Measurements from ENCODE around the gene KRTAP19-6.
"Not testable (repeated sequence)": the region's sequence is repeated elsewhere in the genome, so short reads cannot be mapped to it uniquely, and the experiment has no call there.

The KRTAP19-6 gene

GRCh38 chr21:30541764-30542163, at the start of gene KRTAP19-6:
TSS of gene KRTAP19-6 (minus strand) at chr21:30541864. CDS start at chr21:30541833, 31 bp downstream.
- no peak for DNase-seq (ENCODE audit: low read depth in 4 of 4, low spot score in 1 of 4)

- DNase-seq (ENCODE audit: low read depth in 4 of 4, low spot score in 1 of 4), result no peak
Measured at GRCh38 chr21:30590297-30590696, 48.6 kb upstream of the KRTAP19-6 start, which contains the start of gene KRTAP22-2. TSS of gene KRTAP22-2 (minus strand) at chr21:30590397.

- no peak for DNase-seq (ENCODE audit: low read depth in 4 of 4, low spot score in 1 of 4)
Measured at GRCh38 chr21:30582870-30583269, 41.2 kb upstream of the KRTAP19-6 start.

GRCh38 chr21:30580132-30580531, 38.5 kb upstream of the KRTAP19-6 start:
- no peak for DNase-seq (ENCODE audit: low read depth in 4 of 4, low spot score in 1 of 4)

- no peak for DNase-seq (ENCODE audit: low read depth in 4 of 4, low spot score in 1 of 4)
Measured at GRCh38 chr21:30579346-30579745, 37.7 kb upstream of the KRTAP19-6 start.

- no peak for DNase-seq (ENCODE audit: low read depth in 4 of 4, low spot score in 1 of 4)
Measured at GRCh38 chr21:30577766-30578165, 36.1 kb upstream of the KRTAP19-6 start.

- DNase-seq (ENCODE audit: low read depth in 4 of 4, low spot score in 1 of 4), result no peak
Measured at GRCh38 chr21:30567617-30568016, 26.0 kb upstream of the KRTAP19-6 start.

- DNase-seq (ENCODE audit: low read depth in 4 of 4, low spot score in 1 of 4), result no peak
Measured at GRCh38 chr21:30563630-30564029, 22.0 kb upstream of the KRTAP19-6 start.

GRCh38 chr21:30563072-30563471, 21.4 kb upstream of the KRTAP19-6 start:
- no peak for DNase-seq (ENCODE audit: low read depth in 4 of 4, low spot score in 1 of 4)

GRCh38 chr21:30561957-30562356, 20.3 kb upstream of the KRTAP19-6 start:
- DNase-seq (ENCODE audit: low read depth in 4 of 4, low spot score in 1 of 4), result no peak

GRCh38 chr21:30561264-30561895, 19.7 kb upstream of the KRTAP19-6 start, which contains the start of gene KRTAP19-7:
TSS of gene KRTAP19-7 (minus strand) at chr21:30561314. CDS start at chr21:30561289, 25 bp downstream.
- no peak for DNase-seq (ENCODE audit: low read depth in 4 of 4, low spot score in 1 of 4)

- DNase-seq (ENCODE audit: low read depth in 4 of 4, low spot score in 1 of 4), result no peak
Measured at GRCh38 chr21:30555095-30555494, 13.4 kb upstream of the KRTAP19-6 start.

GRCh38 chr21:30552782-30553181, 11.1 kb upstream of the KRTAP19-6 start:
- no peak for DNase-seq (ENCODE audit: low read depth in 4 of 4, low spot score in 1 of 4)

- no peak for DNase-seq (ENCODE audit: low read depth in 4 of 4, low spot score in 1 of 4)
Measured at GRCh38 chr21:30518876-30519275, 22.8 kb downstream of the KRTAP19-6 start.

- no peak for DNase-seq (ENCODE audit: low read depth in 4 of 4, low spot score in 1 of 4)
Measured at GRCh38 chr21:30515681-30516080, 26.0 kb downstream of the KRTAP19-6 start.

- not testable (repeated sequence) for DNase-seq (ENCODE audit: low read depth in 4 of 4, low spot score in 1 of 4)
Measured at GRCh38 chr21:30505621-30506205, 36.0 kb downstream of the KRTAP19-6 start.

GRCh38 chr21:30502041-30502440, 39.6 kb downstream of the KRTAP19-6 start, which contains the start of gene KRTAP19-5:
TSS of gene KRTAP19-5 (minus strand) at chr21:30502141. CDS start at chr21:30502090, 51 bp downstream.
- no peak for DNase-seq (ENCODE audit: low read depth in 4 of 4, low spot score in 1 of 4)

- DNase-seq (ENCODE audit: low read depth in 4 of 4, low spot score in 1 of 4), result no peak
Measured at GRCh38 chr21:30497065-30497464, 44.6 kb downstream of the KRTAP19-6 start, which contains the start of gene KRTAP19-4. TSS of gene KRTAP19-4 (minus strand) at chr21:30497165. CDS start at chr21:30497110, 55 bp downstream.

GRCh38 chr21:30491963-30492428, 49.7 kb downstream of the KRTAP19-6 start, which contains the start of gene KRTAP19-3:
TSS of gene KRTAP19-3 (minus strand) at chr21:30492013. CDS start at chr21:30491957, 56 bp downstream.
- no peak for DNase-seq (ENCODE audit: low read depth in 4 of 4, low spot score in 1 of 4)
